ENCODE measurements around the gene RAB1A. TPM values are rescaled to one million over a fixed set of nuclear protein-coding genes. Genes with fewer than 3 reads are reported as not detected.

The RAB1A gene
- total RNA-seq, 4 donors from 2014 or later, result 91.2 to 216 (median 115) TPM

- no peak for TF ChIP-seq CTCF (IDR thresholded peaks at IDR 0.05; ENCODE audit: low read depth)
Measured at GRCh38 chr2:65098741-65099140, 31.2 kb downstream of the RAB1A start.

- no peak for TF ChIP-seq CTCF (IDR thresholded peaks at IDR 0.05; ENCODE audit: low read depth)
Measured at GRCh38 chr2:65097844-65098243, 32.1 kb downstream of the RAB1A start.

- TF ChIP-seq CTCF (IDR thresholded peaks at IDR 0.05; ENCODE audit: low read depth), result no peak
Measured at GRCh38 chr2:65096948-65097347, 33.0 kb downstream of the RAB1A start.

- no peak for TF ChIP-seq CTCF (IDR thresholded peaks at IDR 0.05; ENCODE audit: low read depth)
Measured at GRCh38 chr2:65093211-65093610, 36.7 kb downstream of the RAB1A start.

- TF ChIP-seq CTCF (IDR thresholded peaks at IDR 0.05; ENCODE audit: low read depth), result no peak
Measured at GRCh38 chr2:65092791-65093190, 37.1 kb downstream of the RAB1A start.

GRCh38 chr2:65085148-65085547 lies 44.8 kb downstream of the RAB1A start:
- TF ChIP-seq CTCF (IDR thresholded peaks at IDR 0.05; ENCODE audit: low read depth), result no peak

- no peak for TF ChIP-seq CTCF (IDR thresholded peaks at IDR 0.05; ENCODE audit: low read depth)
Measured at GRCh38 chr2:65081232-65081685, 48.6 kb downstream of the RAB1A start.
